GM12878 (cell line): Measurements from ENCODE around the gene MAD1L1. TPM values are rescaled to one million over a fixed set of nuclear protein-coding genes. Genes with fewer than 3 reads are reported as not detected.

Experiments used
- ATAC-seq: fragments of 200-7000 bp; cut with Tn5 transposase; 3 replicates; pipeline ENCODE4 v1.9.1; 2020; ENCODE audit warnings: mild to moderate bottlenecking, moderate library complexity
- BruUV-seq: library from RNA; stranded (reverse); fragments of 400-500 nt; replicated peaks from 2 replicates; lab custom pipeline; 2021; lab: Mats Ljungman, UMichigan
- CTCF ChIA-PET: fragments of 300-600 bp; sonication (Branson Sonifier 250); formaldehyde crosslinking; extraction: SDS; loops from one replicate; lab custom pipeline; 2021; ENCODE audit warnings: inconsistent platforms; lab: Yijun Ruan, JAX
- POLR2A ChIA-PET: fragments of 350-600 bp; formaldehyde crosslinking; extraction: SDS; loops from one replicate; lab custom pipeline; 2021; ENCODE audit warnings: inconsistent platforms; lab: Charles Lee
- RAD21 ChIA-PET: fragments of 300-600 bp; sonication (Branson Sonifier 250); formaldehyde crosslinking; loops from one replicate; lab custom pipeline; 2023; ENCODE audit warnings: antibody characterized with exemption; ENCODE audit not compliant: unreplicated experiment; lab: Charles Lee
- SMC1A ChIA-PET: fragments of 300-600 bp; sonication (Branson Sonifier 250); formaldehyde crosslinking; loops from one replicate; lab custom pipeline; 2023; ENCODE audit not compliant: unreplicated experiment, uncharacterized antibody; lab: Charles Lee
- DNase-seq: peaks from one replicate; pipeline ENCODE4 v3.0.0-alpha.2; 2011; ENCODE audit warnings: low read depth, low spot score
- FAIRE-seq: peaks from 3 replicates; lab custom pipeline; 2011; peaks lifted over from hg19 to GRCh38; lab: Jason Lieb, UNC
- H2AFZ ChIP-seq: 2 replicates; pipeline ENCODE4 v1.6.0; 2011; ENCODE audit warnings: low read depth, low read length, control low read depth; ENCODE audit not compliant: control insufficient read depth
- H3K27ac ChIP-seq: 2 replicates; pipeline ENCODE4 v1.5.1; 2011; ENCODE audit warnings: control low read depth; ENCODE audit not compliant: control insufficient read depth, insufficient read depth
- H3K27me3 ChIP-seq, 2 experiments: replicated peaks in 1 of 2; 2 replicates each; pipeline versions ENCODE4 v1.6.0 to v1.6.1; 2011; ENCODE audit warnings: low read length in 1 of 2; ENCODE audit not compliant: control insufficient read depth in 2 of 2, insufficient read depth in 2 of 2
- H3K36me3 ChIP-seq, 2 experiments: 2 replicates each; pipeline ENCODE4 v1.5.1; 2011; ENCODE audit warnings: low read length in 1 of 2; ENCODE audit not compliant: control insufficient read depth in 2 of 2, insufficient read depth in 2 of 2
- H3K4me1 ChIP-seq: 2 replicates; pipeline ENCODE4 v1.6.1; 2011; ENCODE audit warnings: mild to moderate bottlenecking, low read length, moderate library complexity, mixed read lengths; ENCODE audit not compliant: control insufficient read depth, insufficient read depth
- H3K4me2 ChIP-seq: 2 replicates; pipeline ENCODE4 v1.6.0; 2011; ENCODE audit warnings: control low read depth; ENCODE audit not compliant: control insufficient read depth, insufficient read depth
- H3K4me3 ChIP-seq: fragments of 200-600 bp; sonication (generic); 2 replicates; pipeline ENCODE4 v1.5.1; 2016
- H3K79me2 ChIP-seq: 2 replicates; pipeline ENCODE4 v1.6.0; 2011; ENCODE audit warnings: low read length; ENCODE audit not compliant: control insufficient read depth, insufficient read depth
- H3K9ac ChIP-seq: 2 replicates; pipeline ENCODE4 v1.8.0; 2011; ENCODE audit warnings: low read length, control low read depth, mixed read lengths; ENCODE audit not compliant: control insufficient read depth, insufficient read depth
- H3K9me3 ChIP-seq: replicated peaks from 3 replicates; pipeline ENCODE4 v1.5.1; 2011; ENCODE audit warnings: mild to moderate bottlenecking, low read length; ENCODE audit not compliant: control insufficient read depth, insufficient read depth
- H4K20me1 ChIP-seq: 2 replicates; pipeline ENCODE4 v1.6.0; 2011; ENCODE audit not compliant: control insufficient read depth, insufficient read depth
- GATAD2B ChIP-seq: fragments of 450-650 bp; conservative IDR thresholded peaks from 2 replicates; pipeline ENCODE4 v1.6.1; 2017; ENCODE audit warnings: low read depth, mild to moderate bottlenecking, moderate library complexity
- IRF4 ChIP-seq: IDR thresholded peaks from 2 replicates; pipeline ENCODE4 v1.6.1; 2011; ENCODE audit warnings: low read depth, low read length
- KDM1A ChIP-seq: fragments of 200-600 bp; sonication (generic); IDR thresholded peaks from 2 replicates; pipeline ENCODE4 v1.6.1; 2016; ENCODE audit warnings: borderline replicate concordance
- MEF2B ChIP-seq: fragments of 450-650 bp; IDR thresholded peaks from 2 replicates; pipeline ENCODE4 v1.6.1; 2018; ENCODE audit warnings: mild to moderate bottlenecking, moderate library complexity; ENCODE audit not compliant: partially characterized antibody, poor library complexity, severe bottlenecking
- MYB ChIP-seq: fragments of 150-350 bp; IDR thresholded peaks from 2 replicates; pipeline ENCODE4 v1.6.1; 2014; ENCODE audit warnings: mild to moderate bottlenecking, low read depth, low read length, borderline replicate concordance
- NFXL1 ChIP-seq: fragments of 450-650 bp; IDR thresholded peaks from 2 replicates; pipeline ENCODE4 v1.6.1; 2017; ENCODE audit warnings: antibody characterized with exemption, mild to moderate bottlenecking, borderline replicate concordance
- NFYB ChIP-seq: IDR thresholded peaks from 2 replicates; pipeline ENCODE4 v1.6.1; 2011; ENCODE audit warnings: low read depth, mild to moderate bottlenecking, low read length, improper control_type of control experiment, moderate library complexity; ENCODE audit not compliant: insufficient read depth
- POLR2A ChIP-seq: IDR thresholded peaks from 2 replicates; pipeline ENCODE4 v1.6.1; 2011; ENCODE audit warnings: low read depth, mild to moderate bottlenecking, low read length
- RBBP5 ChIP-seq: fragments of 200-600 bp; sonication (generic); conservative IDR thresholded peaks from 2 replicates; pipeline ENCODE4 v1.6.1; 2016
- TAF1 ChIP-seq: IDR thresholded peaks from 2 replicates; pipeline ENCODE4 v1.6.1; 2011; ENCODE audit warnings: mild to moderate bottlenecking, low read depth, low read length, borderline replicate concordance
- TCF7 ChIP-seq: IDR thresholded peaks from 2 replicates; pipeline ENCODE4 v1.6.1; 2014; ENCODE audit warnings: antibody characterized with exemption, borderline replicate concordance
- ZNF384 ChIP-seq: IDR thresholded peaks from 2 replicates; pipeline ENCODE4 v1.6.1; 2012; ENCODE audit warnings: low read depth, mild to moderate bottlenecking, low read length, improper control_type of control experiment, borderline replicate concordance
- WGBS: methylation state at CpG from one replicate; pipeline ENCODE4 v1.1.6; 2016; ENCODE audit warnings: low lambda C conversion rate; ENCODE audit not compliant: insufficient replicate concordance, insufficient coverage; ENCODE audit errors: missing lambda C conversion rate; 5-methylcytosine and 5-hydroxymethylcytosine counted together
- in situ Hi-C: fragments of 300-500 bp; cut with MboI; formaldehyde crosslinking; loops from 9 replicates; pipeline ENCODE4 v1.14.3; 2018; ENCODE audit warnings: mixed read lengths
- intact Hi-C: fragments of 100-400 bp; cut with micrococcal nuclease; formaldehyde crosslinking; loops from one replicate; pipeline ENCODE4 v1.14.2; 2022; ENCODE audit not compliant: unreplicated experiment
- polyA plus RNA-seq, 11 experiments: library from polyadenylated mRNA; depleted of rRNA in 4 of 11; unstranded in 6 of 11; stranded (reverse) in 5 of 11; fragments of >200 nt; fragmentation: Nextera tagmentation in 4 of 11; fragmentation: Illumina TruSeq in 1 of 11; extraction: Ambion mirVana in 4 of 11; extraction: Trizol in 1 of 11; gene quantifications; 1 replicate in 1 of 11; 2 replicates in 10 of 11; pipeline versions ENCODE4 v1.2.1 to v1.2.3, GENCODE V29; 2011 to 2016; ENCODE audit warnings: inconsistent platforms in 2 of 11, missing spikeins in 2 of 11, low read depth in 1 of 11
- total RNA-seq, 4 experiments: library from RNA; depleted of rRNA in 3 of 4; stranded (reverse); fragments of >200 nt in 3 of 4; fragmentation: Illumina TruSeq in 1 of 4; extraction: Trizol in 1 of 4; gene quantifications; 2 replicates each; pipeline versions ENCODE4 v1.2.1 to v1.2.3, GENCODE V29; 2013 to 2021
- TF ChIP-seq, protein P1 (sequence below): fragments of 450-650 bp; IDR thresholded peaks from 2 replicates; pipeline ENCODE4 v1.6.1; 2016; ENCODE audit warnings: mild to moderate bottlenecking
- TF ChIP-seq, protein P2 (sequence below): IDR thresholded peaks from 2 replicates; pipeline ENCODE4 v1.6.1; 2012; ENCODE audit warnings: improper control_type of control experiment, low read depth, low read length; ENCODE audit not compliant: insufficient replicate concordance
- TF ChIP-seq, protein P3 (sequence below): fragments of 450-650 bp; IDR thresholded peaks from 2 replicates; pipeline ENCODE4 v1.6.1; 2017; ENCODE audit warnings: low read depth, mild to moderate bottlenecking, moderate library complexity

MAD1L1 gene
- total and polyA plus RNA-seq, 10 of the 15 experiments (the other 5 are each of a cell fraction or from before 2014, with no cell fraction given) = 2.2 to 76.8 (median 38.3) TPM

- RAD21 ChIA-PET = interaction anchor here (5.7 kb wide), 1 partner anchor 17 kb away, joined by 57 read pairs; no protein-coding TSS in a partner anchor
- H3K27ac ChIP-seq = no peak overlapping the region
- SMC1A ChIA-PET = interaction anchor here (1.3 kb wide), 1 partner anchor 17 kb away, joined by 4 read pairs; no protein-coding TSS in a partner anchor
- H4K20me1 ChIP-seq = no peaks in the 10 kb centered on the region
- H3K9me3 ChIP-seq = no peaks in the 10 kb centered on the region
- no peak overlapping the region for H3K4me3 ChIP-seq
- CTCF ChIA-PET = no interaction called here
- BruUV-seq = no TSS peak
- no peak for DNase-seq
- no peaks in the 10 kb centered on the region for H3K79me2 ChIP-seq
- H3K4me2 ChIP-seq = no peak overlapping the region
- peaks cover 0 to 4% of the 10 kb centered on the region in 2 experiments; a peak in 3 of 4 replicates for H3K36me3 ChIP-seq
- H2AFZ ChIP-seq = no peak overlapping the region
- intact Hi-C loops (no loop called here), in situ Hi-C loops (no loop called here)
- no peak overlapping the region for H3K9ac ChIP-seq
- FAIRE-seq = no peak
- POLR2A ChIA-PET = no interaction called here
- WGBS = 92% methylated on average over 22 of the region's 22 CpGs
- no peaks in the 10 kb centered on the region for H3K27me3 ChIP-seq
- peaks cover 22% of the 10 kb centered on the region for H3K4me1 ChIP-seq
- no peak for ATAC-seq
- no peak for TF ChIP-seq RBBP5
- TF ChIP-seq NFXL1 = no peak
- no peak for TF ChIP-seq GATAD2B
- no peak for TF ChIP-seq POLR2A
- no peak for TF ChIP-seq IRF4
- TF ChIP-seq KDM1A = no peak
- TF ChIP-seq, protein P1, sequence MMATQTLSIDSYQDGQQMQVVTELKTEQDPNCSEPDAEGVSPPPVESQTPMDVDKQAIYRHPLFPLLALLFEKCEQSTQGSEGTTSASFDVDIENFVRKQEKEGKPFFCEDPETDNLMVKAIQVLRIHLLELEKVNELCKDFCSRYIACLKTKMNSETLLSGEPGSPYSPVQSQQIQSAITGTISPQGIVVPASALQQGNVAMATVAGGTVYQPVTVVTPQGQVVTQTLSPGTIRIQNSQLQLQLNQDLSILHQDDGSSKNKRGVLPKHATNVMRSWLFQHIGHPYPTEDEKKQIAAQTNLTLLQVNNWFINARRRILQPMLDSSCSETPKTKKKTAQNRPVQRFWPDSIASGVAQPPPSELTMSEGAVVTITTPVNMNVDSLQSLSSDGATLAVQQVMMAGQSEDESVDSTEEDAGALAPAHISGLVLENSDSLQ = no peak
- TF ChIP-seq, protein P2, sequence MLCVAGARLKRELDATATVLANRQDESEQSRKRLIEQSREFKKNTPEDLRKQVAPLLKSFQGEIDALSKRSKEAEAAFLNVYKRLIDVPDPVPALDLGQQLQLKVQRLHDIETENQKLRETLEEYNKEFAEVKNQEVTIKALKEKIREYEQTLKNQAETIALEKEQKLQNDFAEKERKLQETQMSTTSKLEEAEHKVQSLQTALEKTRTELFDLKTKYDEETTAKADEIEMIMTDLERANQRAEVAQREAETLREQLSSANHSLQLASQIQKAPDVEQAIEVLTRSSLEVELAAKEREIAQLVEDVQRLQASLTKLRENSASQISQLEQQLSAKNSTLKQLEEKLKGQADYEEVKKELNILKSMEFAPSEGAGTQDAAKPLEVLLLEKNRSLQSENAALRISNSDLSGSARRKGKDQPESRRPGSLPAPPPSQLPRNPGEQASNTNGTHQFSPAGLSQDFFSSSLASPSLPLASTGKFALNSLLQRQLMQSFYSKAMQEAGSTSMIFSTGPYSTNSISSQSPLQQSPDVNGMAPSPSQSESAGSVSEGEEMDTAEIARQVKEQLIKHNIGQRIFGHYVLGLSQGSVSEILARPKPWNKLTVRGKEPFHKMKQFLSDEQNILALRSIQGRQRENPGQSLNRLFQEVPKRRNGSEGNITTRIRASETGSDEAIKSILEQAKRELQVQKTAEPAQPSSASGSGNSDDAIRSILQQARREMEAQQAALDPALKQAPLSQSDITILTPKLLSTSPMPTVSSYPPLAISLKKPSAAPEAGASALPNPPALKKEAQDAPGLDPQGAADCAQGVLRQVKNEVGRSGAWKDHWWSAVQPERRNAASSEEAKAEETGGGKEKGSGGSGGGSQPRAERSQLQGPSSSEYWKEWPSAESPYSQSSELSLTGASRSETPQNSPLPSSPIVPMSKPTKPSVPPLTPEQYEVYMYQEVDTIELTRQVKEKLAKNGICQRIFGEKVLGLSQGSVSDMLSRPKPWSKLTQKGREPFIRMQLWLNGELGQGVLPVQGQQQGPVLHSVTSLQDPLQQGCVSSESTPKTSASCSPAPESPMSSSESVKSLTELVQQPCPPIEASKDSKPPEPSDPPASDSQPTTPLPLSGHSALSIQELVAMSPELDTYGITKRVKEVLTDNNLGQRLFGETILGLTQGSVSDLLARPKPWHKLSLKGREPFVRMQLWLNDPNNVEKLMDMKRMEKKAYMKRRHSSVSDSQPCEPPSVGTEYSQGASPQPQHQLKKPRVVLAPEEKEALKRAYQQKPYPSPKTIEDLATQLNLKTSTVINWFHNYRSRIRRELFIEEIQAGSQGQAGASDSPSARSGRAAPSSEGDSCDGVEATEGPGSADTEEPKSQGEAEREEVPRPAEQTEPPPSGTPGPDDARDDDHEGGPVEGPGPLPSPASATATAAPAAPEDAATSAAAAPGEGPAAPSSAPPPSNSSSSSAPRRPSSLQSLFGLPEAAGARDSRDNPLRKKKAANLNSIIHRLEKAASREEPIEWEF = no peak
- TF ChIP-seq, protein P3, sequence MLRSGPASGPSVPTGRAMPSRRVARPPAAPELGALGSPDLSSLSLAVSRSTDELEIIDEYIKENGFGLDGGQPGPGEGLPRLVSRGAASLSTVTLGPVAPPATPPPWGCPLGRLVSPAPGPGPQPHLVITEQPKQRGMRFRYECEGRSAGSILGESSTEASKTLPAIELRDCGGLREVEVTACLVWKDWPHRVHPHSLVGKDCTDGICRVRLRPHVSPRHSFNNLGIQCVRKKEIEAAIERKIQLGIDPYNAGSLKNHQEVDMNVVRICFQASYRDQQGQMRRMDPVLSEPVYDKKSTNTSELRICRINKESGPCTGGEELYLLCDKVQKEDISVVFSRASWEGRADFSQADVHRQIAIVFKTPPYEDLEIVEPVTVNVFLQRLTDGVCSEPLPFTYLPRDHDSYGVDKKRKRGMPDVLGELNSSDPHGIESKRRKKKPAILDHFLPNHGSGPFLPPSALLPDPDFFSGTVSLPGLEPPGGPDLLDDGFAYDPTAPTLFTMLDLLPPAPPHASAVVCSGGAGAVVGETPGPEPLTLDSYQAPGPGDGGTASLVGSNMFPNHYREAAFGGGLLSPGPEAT = no peak
- TF ChIP-seq ZNF384 = no peak
- TF ChIP-seq TCF7 = no peak
- no peak for TF ChIP-seq MEF2B
- no peak for TF ChIP-seq TAF1
- TF ChIP-seq MYB = no peak
- TF ChIP-seq NFYB = no peak
Observed at GRCh38 chr7:2163600-2164555, 68.9 kb downstream of the MAD1L1 start.
